SKM-1 (cell line): Measurements from ENCODE around the gene MAU2.

Experiments
- DNase-seq: peaks from one replicate; lab custom pipeline; 2025; ENCODE audit not compliant: unreplicated experiment; lab: John Stamatoyannopoulos, UW

MAU2 gene

DNA sequence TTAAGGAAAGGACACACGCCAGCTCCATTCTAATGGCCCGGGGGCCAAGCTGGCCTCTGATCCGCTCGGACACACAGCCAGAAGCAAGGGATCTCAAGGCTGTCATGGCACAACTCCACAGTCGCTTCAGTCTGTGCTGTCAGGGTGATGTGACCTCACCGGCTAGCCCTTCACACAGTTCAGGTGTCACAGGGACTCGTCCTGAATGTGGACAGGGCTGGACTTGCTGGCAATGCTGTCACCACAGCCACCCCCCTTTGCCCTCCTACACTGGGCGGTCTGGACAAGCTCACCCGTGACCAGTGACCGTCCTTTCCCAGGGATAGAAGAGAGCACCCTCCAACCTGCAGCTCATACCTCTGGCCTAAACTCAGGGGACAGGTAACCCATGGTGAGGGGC is 15.6 kb upstream of the MAU2 start:
- DNase-seq: no peak

DNA sequence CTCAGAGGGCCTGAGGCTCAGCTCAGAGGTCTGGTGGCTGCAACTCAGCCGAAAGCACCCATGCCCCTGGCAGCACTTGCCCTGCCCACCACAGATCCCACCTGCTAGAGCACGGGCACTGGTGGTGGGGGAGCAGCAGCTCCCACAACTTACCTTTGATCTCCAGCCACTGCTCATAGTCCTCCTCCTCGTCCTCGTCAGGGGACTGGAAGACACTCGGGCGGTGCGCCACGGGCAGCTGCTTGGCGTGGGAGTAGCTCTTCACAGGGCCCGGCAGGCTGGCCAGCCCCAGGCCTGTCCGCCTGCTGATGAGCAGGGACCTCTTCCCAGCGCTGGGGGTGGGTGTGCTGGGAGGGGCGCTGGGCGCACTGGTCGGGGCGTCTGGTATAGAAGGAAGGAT is 14.9 kb upstream of the MAU2 start:
- DNase-seq: no peak

DNA sequence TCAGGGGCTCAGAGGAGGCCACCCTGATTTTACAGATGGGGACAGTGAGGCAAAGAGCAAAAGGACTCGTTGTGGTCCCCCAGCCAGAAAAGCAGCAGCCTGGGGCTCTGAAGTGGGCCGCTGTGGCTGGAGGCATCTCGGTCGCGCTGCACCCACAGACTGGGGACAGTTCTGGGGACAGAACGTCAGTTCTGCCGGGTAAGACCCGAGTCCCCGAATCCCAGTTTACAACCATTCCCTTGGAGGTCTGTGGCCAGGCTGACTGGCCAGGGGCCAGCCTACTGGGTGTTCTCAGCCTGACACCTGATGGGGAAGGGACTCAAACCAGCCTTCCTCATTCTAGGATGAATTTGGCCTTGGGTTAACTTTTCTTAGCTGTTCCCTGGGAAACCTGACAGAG is 14.4 kb upstream of the MAU2 start:
- DNase-seq: no peak

DNA sequence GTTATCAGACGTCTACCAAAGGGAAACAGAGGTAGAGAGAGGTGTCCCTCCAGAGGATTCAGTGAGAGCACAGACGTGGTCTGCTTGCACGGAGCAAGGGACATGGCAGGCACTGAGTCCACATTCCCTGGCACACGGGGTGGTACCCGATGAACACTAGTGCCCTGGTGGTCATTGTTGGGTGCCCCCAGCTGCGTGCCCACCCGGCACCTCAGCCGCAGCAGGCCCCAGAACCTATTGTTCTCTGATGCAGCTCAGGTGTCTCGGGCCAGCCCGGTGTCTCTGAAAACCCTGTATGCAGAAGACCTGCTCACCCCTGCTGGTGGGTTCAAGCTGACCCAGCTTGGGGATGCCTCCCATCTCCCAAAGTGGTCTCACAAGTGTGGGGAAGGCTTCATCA is 12.3 kb upstream of the MAU2 start:
- no peak for DNase-seq

DNA sequence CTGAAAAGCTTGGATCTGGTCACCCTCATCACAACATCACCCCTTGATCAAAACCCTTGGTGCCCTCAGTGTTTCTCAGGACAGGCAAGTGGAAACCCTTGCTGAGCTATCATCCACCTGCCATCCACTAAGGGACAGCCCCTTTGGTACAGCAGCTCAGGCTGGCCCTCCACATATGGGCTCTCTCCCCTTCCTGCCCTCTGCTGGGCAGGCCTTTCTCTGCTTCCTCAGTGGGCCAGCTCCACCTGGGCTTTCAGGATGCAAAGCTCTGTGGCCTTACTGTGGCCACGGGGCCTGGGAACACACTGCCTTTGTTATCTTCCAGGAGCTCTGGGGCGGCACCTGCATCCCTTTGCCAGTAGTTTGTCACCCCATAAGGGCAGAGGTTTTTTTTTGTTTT is 5.2 kb upstream of the MAU2 start:
- DNase-seq: no peak

DNA sequence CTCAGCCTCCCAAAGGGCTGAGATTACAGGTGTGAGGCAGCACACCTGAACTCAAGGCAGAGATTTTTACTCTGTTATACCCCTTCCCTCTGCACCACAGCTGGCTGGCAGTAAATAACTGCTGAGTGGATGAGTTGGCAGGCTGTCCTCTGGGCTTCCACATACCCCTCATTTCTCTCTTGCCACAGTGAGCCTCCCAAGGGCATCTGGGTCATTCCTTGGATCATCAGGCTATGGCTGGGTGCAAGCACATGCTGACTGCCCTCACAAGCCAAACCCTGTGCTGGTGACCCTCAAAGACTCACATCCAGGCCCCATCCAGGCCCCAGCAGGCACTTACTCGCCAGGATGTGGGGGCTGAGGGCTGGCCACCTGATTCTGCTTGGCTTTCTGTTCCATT is 4.5 kb upstream of the MAU2 start:
- DNase-seq: no peak

DNA sequence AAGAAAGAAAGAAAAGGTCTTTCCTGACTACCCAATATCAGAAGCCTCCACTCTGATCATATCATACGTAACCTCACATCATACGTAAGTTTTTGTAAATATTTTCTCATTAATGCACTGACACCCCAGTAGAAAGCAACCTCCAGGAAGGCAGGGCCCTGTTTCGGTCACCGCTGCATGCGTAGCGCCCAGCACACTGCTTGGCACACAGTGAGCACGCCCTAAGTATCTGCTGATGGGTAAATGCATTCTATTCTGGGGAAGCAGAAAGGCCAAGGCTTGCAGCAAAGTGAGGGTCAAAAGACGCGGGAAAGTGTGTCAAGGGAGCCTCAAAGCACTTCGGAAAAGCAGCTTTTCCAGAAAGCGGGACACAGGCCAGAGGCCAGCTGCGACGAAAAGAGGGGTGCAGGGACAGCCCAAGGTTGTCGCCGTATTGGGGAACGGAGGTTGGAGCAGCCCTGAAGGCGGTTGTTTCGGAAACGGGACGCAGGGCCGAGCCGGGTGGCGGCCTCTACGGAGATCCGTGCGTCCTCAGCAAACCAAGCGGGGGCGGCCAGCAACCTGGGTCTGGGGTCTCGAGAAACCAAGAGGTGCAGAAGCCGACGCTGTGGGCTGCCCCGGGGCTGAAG is 783 bp upstream of the MAU2 start:
- DNase-seq: no peak

DNA sequence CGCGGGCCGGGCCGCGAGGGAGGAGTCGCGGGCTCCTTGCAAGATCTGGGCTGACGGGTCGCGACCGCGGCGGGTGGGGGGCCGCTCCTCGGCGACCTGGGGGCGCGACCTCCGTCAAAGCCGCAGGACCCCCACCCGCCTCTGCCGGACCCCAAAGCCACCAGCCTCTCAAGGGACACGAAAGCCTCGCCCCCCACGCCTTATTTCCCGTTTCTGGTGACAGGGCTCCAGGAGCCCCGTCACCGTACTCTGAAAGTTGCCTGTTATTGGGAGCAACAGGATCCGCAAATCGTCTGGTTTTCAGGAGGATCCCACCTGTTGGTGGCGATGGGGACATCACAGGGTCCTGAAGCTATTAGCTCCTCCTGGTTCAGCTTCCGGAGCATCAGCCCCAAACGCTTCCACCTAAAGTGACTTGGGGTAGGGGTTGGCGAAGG is 530 bp downstream of the MAU2 start:
- no peak for DNase-seq

DNA sequence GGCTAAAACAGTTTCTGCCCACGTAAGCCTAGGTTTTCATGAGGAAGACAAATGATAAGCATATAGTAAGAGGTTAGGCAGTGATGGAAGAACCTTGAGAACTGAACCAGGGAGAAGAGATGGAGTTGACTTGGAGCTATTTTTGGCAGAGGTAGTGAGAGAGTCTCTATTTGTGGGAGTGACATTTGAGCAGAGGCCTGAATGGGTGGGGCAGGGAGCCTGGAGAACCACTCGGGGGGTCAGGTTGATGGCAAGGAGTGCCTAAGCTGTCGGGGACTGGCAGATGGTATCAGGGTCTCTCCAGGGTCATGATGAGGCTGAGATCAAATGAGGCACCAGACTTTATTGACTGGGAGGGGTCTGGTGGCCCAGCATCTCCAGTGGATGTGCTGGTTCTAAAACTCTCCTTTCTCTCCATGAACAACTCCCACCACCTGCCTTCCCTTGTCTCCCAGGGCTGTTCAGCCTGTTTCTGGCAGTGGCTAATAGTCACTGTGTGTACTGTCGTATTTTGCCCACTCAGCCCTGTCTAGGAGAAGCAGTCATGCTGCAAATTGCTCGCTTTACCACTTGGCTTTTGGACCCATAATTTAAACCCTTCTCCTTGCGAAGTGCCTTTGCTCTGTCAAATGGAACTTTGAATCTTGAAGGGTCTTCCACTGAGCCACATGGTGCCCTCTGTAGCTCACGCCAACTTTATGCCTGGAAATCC is 3.6 kb downstream of the MAU2 start:
- no peak for DNase-seq

DNA sequence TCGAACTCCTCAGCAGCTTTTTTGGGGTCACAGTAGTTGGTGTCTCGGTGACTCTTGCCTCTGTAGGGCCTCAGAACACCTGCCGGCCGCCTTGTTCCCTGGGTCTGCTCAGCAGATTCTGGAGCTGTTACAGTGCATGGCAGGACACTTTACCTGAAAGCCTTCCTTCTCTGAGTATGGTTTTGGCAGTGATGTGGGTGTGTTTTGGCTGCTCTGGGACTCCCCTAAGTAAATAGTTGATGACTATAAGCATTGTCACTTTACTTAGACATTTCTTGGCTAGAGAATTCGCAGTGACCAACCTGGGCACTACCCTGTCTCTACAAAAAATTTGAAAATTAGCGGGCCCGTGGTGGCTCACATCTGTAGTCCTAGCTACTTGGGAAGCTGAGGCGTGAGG is 7.0 kb downstream of the MAU2 start:
- no peak for DNase-seq

DNA sequence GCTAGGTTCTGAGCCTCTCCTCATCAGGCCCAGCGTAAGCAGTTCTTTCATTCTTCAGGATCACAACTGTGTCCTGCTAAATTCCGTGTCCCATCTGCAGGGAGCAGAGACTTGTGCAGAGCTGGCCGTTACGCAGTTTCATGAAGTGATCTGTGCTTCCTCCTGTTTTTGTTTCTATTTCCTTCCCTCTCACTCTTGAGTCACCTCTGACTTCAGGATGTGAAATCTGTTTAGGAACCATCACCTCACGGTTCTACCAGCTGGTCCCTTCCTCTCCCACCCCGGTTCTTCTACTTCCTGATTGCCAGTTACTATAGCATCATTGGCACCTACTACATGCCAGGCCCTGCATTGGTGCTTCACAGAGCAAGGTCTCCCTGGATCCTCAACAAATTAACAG is 8.5 kb downstream of the MAU2 start:
- no peak for DNase-seq

DNA sequence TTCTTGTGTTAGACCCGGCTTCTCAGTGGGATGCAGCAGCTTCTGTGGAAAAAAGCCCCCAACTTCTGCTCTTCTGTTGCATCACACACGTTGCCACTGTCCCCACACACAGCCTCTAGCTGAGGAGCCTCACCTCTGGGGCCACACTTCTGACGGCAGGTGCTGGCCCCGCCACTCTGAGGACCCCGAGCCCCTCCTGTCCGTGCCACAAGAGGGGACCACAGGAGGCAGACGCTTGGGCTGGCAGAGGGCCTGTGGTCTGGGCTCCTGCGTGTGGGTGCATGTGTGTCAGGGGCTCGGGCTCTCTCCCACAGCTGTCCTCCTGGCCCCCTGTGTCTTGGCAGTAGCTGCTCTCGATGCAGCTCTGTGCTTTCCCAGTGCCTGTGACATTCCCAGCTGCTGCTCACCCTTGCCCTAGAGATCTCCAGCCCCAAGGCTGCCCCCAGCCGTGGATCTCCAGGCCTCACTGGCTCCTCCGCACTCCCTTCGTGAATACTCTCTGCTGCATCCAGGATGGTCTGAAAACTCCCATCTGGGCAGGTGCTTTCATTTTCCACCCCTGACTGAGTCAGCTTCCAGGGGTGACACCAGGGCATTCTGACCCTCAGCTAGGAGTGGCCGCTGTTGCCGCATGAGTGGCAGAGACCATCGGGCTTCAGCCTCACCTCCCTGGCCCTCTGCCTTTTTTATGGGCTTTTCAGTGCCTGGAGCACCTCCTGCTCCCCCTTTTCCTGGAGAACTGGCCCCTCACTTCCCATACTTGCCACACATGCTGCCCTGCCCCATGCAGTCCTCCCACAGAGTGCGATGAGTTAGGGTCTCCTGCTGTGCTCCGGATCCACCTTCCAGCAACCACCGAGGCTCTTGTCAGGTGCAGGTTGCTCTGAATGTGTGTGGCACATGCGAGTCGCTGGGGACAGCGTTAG is 13.7 kb downstream of the MAU2 start:
- DNase-seq: no peak

DNA sequence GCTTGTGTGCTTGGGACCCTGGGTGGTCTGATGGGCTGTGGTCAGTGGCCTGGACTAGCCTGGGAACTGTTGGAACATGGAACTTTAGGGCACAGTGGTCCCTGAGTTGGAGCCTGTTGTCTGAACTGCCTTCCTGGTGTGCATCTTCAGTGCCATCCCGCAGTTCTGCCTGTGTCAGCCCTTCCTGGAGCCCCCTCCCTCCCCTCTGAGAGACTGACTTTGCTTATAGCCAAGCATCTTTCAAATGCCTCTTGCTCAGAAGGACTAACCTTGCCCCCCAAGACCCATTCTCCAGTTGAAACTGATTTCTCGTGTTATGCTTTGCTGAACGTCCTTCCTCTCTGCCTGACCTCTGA is 14.3 kb downstream of the MAU2 start:
- no peak for DNase-seq

DNA sequence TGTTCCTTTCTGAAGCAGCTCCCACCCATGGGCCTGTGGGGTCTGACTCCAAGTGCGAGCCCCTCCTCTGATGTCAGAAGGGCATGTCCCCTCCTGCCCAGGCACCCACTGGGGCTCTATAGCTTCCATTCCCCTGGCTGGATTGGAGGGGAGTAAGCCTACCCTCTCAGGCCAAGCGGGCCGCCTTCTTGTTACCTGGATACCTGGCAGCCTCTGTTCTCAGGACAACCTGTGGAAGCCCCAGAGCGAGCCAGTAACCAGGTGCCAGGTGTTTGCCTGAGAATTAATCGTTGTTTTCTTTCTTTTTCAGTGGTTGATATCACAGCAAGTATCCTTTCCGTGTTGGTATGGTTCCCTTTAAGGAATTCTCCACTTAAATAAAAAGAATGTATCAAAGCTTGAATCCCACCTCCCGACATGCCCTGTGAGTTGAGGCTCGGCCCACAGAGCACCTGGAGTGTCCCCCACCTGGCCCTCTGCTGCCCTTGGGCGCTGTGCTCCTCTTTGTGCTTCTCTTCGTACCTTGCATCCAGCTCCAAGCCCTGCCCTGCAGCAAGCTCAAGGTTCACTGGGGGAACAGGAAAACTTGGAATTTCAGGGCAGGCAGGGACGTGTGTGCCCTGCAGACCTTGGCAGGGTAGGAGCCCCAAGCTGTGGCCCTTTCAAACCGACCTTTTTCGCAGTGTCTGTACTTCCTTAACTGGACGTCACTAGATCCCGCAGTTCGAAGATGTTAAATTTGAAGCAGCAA is 15.0 kb downstream of the MAU2 start:
- no peak for DNase-seq

DNA sequence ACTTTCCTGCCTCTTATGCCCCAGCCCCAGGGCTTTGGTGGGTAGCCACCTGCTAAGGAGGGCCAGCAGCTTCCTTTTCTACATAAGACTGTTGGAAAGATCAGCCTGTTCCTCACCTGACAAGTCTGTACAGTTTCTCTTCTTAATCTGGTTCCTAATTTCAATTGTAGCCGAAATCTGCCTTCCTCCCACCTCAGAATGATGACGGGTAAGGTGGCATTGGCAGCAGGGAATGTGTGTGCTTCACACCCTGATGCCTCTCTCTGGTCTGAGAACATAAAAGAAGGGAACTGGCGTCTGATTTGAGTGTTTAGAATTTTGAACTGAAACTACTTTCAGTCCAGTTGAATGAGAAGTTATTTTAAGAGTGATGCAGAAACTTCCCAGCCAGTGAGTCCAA is 16.0 kb downstream of the MAU2 start:
- no peak for DNase-seq

DNA sequence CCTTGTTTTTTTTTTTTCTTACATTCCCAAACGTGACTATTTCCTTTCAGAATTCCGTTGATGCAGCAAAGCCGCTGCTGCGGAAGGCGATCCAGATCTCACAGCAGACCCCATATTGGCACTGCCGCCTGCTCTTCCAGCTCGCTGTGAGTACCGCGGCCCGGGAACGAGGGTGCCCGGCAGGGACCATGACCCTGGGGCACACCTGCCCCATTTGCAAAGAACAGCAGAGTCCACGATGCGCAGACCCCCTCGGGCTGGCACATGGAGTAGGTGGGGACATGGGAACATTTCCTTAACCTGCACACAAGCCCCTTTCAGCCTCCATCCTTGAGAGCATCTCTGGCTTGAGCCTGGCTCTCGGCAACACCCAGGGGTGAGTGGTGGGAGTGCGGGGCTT is 16.5 kb downstream of the MAU2 start:
- no peak for DNase-seq

DNA sequence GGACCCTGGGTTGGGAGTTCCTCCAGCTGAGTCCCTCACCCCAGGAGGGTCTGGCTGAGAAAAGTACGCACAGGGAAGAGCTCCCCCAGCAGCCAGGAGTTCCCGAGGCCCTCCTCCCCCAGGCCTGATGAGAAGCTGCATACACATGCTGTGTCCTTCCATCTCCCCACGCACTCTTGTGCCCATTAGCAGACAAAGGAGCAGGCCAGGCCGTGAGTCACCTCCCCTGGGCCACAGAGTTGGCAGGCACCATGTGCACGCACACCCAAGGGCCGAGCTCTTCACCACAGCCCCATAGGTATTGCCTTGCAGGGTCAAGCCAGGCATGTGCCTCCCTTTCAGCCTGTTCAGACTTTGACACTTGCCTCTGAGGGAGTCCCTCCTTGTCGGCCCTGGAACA is 17.5 kb downstream of the MAU2 start:
- no peak for DNase-seq

DNA sequence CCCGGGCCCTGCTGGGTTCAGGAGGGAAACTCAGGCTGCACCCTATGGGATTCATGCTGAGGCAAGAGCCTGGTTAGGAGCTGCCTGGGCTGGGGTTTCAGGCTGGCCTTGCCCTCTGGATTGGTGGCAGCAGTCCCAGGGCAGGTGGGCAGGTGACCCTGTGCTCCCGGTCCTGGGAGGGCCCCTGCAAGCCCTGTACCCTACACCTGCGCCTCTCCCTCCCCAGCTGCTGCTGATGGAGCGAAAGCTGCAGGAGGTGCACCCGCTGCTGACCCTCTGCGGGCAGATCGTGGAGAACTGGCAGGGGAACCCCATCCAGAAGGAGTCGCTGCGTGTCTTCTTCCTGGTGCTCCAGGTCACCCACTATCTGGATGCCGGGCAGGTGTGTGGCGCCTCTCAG is 20.4 kb downstream of the MAU2 start:
- DNase-seq: no peak

DNA sequence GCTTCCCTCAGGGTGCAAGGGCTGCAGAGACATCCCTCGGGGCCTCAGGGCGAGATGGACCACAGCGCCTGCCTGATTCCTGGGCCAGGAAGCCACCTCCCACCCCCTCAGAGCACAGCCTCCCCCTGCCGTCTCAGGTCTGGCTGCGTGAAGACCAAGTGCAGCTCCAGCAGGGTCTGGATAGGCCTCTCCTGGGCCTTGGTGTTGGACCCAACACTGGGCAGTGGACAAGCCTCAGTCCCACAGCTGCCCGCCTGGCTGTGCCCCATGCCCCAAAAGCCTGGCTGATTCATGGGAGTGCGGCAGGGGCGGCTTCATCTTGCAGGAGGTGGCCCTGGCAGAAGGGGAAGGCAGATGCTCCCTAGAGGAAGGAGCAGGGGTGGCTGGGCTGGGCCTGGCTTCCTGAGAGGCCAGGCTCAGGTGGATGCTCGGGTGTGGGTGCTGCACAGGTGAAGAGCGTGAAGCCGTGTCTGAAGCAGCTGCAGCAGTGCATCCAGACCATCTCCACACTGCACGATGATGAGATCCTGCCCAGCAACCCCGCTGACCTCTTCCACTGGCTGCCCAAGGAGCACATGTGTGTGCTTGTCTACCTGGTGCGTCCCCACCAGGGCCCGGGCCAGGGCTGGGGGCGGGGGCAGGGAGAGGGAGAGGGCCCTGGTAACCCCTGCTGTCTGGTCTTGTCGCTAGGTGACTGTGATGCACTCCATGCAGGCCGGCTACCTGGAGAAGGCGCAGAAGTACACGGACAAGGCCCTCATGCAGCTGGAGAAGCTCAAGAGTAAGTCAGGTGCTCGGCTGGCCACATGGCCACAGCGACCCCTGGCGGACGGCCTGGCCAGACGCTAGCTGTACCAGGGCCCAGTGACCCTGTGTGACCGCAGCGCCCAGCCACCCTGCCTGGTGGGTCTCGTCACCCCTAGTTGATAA is 21.7 kb downstream of the MAU2 start:
- DNase-seq: peak; percentile 21

DNA sequence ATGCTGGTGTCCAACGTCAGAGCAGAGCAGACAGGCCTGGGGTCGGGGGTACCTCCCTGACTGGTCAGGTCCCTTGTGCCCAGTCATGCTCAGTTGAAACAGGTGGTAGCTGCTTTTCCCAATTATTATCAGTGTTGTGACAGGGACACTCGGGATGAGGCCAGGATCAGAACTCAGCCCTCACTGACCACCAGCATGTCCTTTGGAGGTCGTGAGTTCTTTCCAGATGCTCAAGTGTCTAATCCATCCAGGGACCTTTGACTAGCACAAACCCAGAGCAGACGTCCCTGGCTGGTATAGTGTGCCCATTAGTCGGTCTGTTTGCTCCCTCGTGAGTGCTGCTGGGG is 22.4 kb downstream of the MAU2 start:
- no peak for DNase-seq
